ENCODE results near the gene PTBP3. TPM values are rescaled to one million over a fixed set of nuclear protein-coding genes. Genes with fewer than 3 reads are reported as not detected.

PTBP3 gene
- total RNA-seq, 1 experiment from 2014 or later, result 172 TPM

- Mint-ChIP-seq H3K27ac (ENCODE audit: unreplicated experiment) (no peak overlapping the region), H3K4me3 (ENCODE audit: unreplicated experiment) (no peak overlapping the region), H3K36me3 (ENCODE audit: insufficient read depth, unreplicated experiment) (peaks cover 27% of the 10 kb centered on the region), H3K4me1 (ENCODE audit: low read depth, unreplicated experiment) (peaks cover 6% of the 10 kb centered on the region), H3K27me3 (ENCODE audit: insufficient read depth, unreplicated experiment) (no peaks in the 10 kb centered on the region), H3K9me3 (ENCODE audit: unreplicated experiment) (no peaks in the 10 kb centered on the region)
- Histone ChIP-seq H3K9me3 (no peaks in the 10 kb centered on the region), H3K4me3 (ENCODE audit: low read depth, low read length) (no peak overlapping the region), H3K27me3 (replicated peaks; ENCODE audit: control insufficient read depth, insufficient read depth, low read length) (no peaks in the 10 kb centered on the region), H3K4me1 (no peaks in the 10 kb centered on the region), H3K36me3 (ENCODE audit: control insufficient read depth, insufficient read depth, low read length) (no peaks in the 10 kb centered on the region)
- ChIA-PET POLR2A (no interaction called here), CTCF (no interaction called here)
- TF ChIP-seq CTCF (IDR thresholded peaks at IDR 0.05; ENCODE audit: insufficient read depth in 1 of 2, low read depth in 1 of 2, low read length in 1 of 2, severe bottlenecking in 1 of 2, unreplicated experiment in 1 of 2), result no peak
- intact Hi-C loops (cut with micrococcal nuclease; ENCODE audit: unreplicated experiment), result no loop called here
- DNase-seq, result no peak
- BruUV-seq (replicated peaks), result no TSS peak
Observed at GRCh38 chr9:112258106-112258505, 75.3 kb downstream of the PTBP3 start.

GRCh38 chr9:112252194-112252593, 81.2 kb downstream of the PTBP3 start:
- BruUV-seq (replicated peaks), result no TSS peak
- Mint-ChIP-seq H3K4me1 (ENCODE audit: low read depth, unreplicated experiment) (no peaks in the 10 kb centered on the region), H3K4me3 (ENCODE audit: unreplicated experiment) (no peak overlapping the region), H3K9me3 (ENCODE audit: unreplicated experiment) (no peaks in the 10 kb centered on the region), H3K27me3 (ENCODE audit: insufficient read depth, unreplicated experiment) (no peaks in the 10 kb centered on the region), H3K27ac (ENCODE audit: unreplicated experiment) (no peak overlapping the region), H3K36me3 (ENCODE audit: insufficient read depth, unreplicated experiment) (peaks cover 33% of the 10 kb centered on the region)
- no peaks in the 10 kb centered on the region for H3K4me1 ChIP-seq
- DNase-seq, result no peak
- no peak for TF ChIP-seq CTCF (IDR thresholded peaks at IDR 0.05; ENCODE audit: insufficient read depth in 1 of 2, low read depth in 1 of 2, low read length in 1 of 2, severe bottlenecking in 1 of 2, unreplicated experiment in 1 of 2)
- no peaks in the 10 kb centered on the region for H3K9me3 ChIP-seq
- H3K4me3 ChIP-seq (ENCODE audit: low read depth, low read length), result no peak overlapping the region
- no peaks in the 10 kb centered on the region for H3K36me3 ChIP-seq (ENCODE audit: control insufficient read depth, insufficient read depth, low read length)
- ChIA-PET POLR2A (no interaction called here), CTCF (no interaction called here)
- intact Hi-C loops (cut with micrococcal nuclease; ENCODE audit: unreplicated experiment), result no loop called here
- no peaks in the 10 kb centered on the region for H3K27me3 ChIP-seq (replicated peaks; ENCODE audit: control insufficient read depth, insufficient read depth, low read length)

GRCh38 chr9:112249277-112249676, 84.1 kb downstream of the PTBP3 start:
- no peaks in the 10 kb centered on the region for H3K27me3 ChIP-seq (replicated peaks; ENCODE audit: control insufficient read depth, insufficient read depth, low read length)
- intact Hi-C loops (cut with micrococcal nuclease; ENCODE audit: unreplicated experiment), result no loop called here
- POLR2A ChIA-PET, result no interaction called here

More at GRCh38 chr9:112249277-112249676, 84.1 kb downstream of the PTBP3 start:
- Histone ChIP-seq H3K9me3 (no peaks in the 10 kb centered on the region), H3K36me3 (ENCODE audit: control insufficient read depth, insufficient read depth, low read length) (no peaks in the 10 kb centered on the region), H3K4me3 (ENCODE audit: low read depth, low read length) (no peak overlapping the region), H3K4me1 (no peaks in the 10 kb centered on the region)
- no peak for TF ChIP-seq CTCF (IDR thresholded peaks at IDR 0.05; ENCODE audit: insufficient read depth in 1 of 2, low read depth in 1 of 2, low read length in 1 of 2, severe bottlenecking in 1 of 2, unreplicated experiment in 1 of 2)
- H3K4me1 Mint-ChIP-seq (ENCODE audit: low read depth, unreplicated experiment), result no peaks in the 10 kb centered on the region
- H3K4me3 Mint-ChIP-seq (ENCODE audit: unreplicated experiment), result no peak overlapping the region
- H3K27ac Mint-ChIP-seq (ENCODE audit: unreplicated experiment), result no peak overlapping the region
- peaks cover 59% of the 10 kb centered on the region for H3K36me3 Mint-ChIP-seq (ENCODE audit: insufficient read depth, unreplicated experiment)
- no peaks in the 10 kb centered on the region for H3K9me3 Mint-ChIP-seq (ENCODE audit: unreplicated experiment)
- BruUV-seq (replicated peaks), result no TSS peak
- CTCF ChIA-PET, result no interaction called here
- DNase-seq, result no peak
- H3K27me3 Mint-ChIP-seq (ENCODE audit: insufficient read depth, unreplicated experiment), result no peaks in the 10 kb centered on the region
